Endodermal cell (in vitro differentiated cells): ENCODE measurements around the gene MYBBP1A. TPM values are rescaled to one million over a fixed set of nuclear protein-coding genes. Genes with fewer than 3 reads are reported as not detected.

Experiments used
- DNase-seq: peaks from one replicate; pipeline ENCODE4 v3.0.0-alpha.2; 2017
- H3K27ac ChIP-seq: 2 replicates; pipeline ENCODE4 v1.5.1; 2013; ENCODE audit warnings: mild to moderate bottlenecking, low read depth, low read length, moderate library complexity
- H3K27me3 ChIP-seq: 2 replicates; pipeline ENCODE4 v1.6.1; 2013; ENCODE audit warnings: mild to moderate bottlenecking, low read length, moderate library complexity; ENCODE audit not compliant: insufficient read depth, control insufficient read depth, poor library complexity, severe bottlenecking
- H3K36me3 ChIP-seq: 2 replicates; pipeline ENCODE4 v1.7.0; 2013; ENCODE audit warnings: mild to moderate bottlenecking, low read length, moderate library complexity; ENCODE audit not compliant: control insufficient read depth, insufficient read depth
- H3K4me1 ChIP-seq: one replicate; pipeline ENCODE4 v1.7.0; 2013; ENCODE audit warnings: low read length; ENCODE audit not compliant: control insufficient read depth, insufficient read depth
- H3K4me3 ChIP-seq: 2 replicates; pipeline ENCODE4 v1.5.1; 2013; ENCODE audit warnings: mild to moderate bottlenecking, low read length, moderate library complexity
- H3K9ac ChIP-seq: 2 replicates; pipeline ENCODE4 v1.6.1; 2013; ENCODE audit warnings: mild to moderate bottlenecking, low read length, moderate library complexity; ENCODE audit not compliant: poor library complexity, severe bottlenecking; ENCODE audit errors: extremely low read depth
- H3K9me3 ChIP-seq: 2 replicates; pipeline ENCODE4 v1.6.1; 2013; ENCODE audit warnings: mild to moderate bottlenecking, low read length, moderate library complexity; ENCODE audit not compliant: control insufficient read depth
- H3K27ac Mint-ChIP-seq: 2 replicates; pipeline ENCODE4 v1.8.0; 2020; ENCODE audit warnings: mixed read lengths
- H3K27me3 Mint-ChIP-seq: 2 replicates; pipeline ENCODE4 v1.8.0; 2021; ENCODE audit warnings: mild to moderate bottlenecking, mixed read lengths; ENCODE audit not compliant: insufficient read depth
- H3K36me3 Mint-ChIP-seq: 2 replicates; pipeline ENCODE4 v1.8.0; 2020; ENCODE audit warnings: low read depth, mixed read lengths
- H3K4me1 Mint-ChIP-seq: 2 replicates; pipeline ENCODE4 v1.8.0; 2020; ENCODE audit warnings: mixed read lengths
- H3K4me3 Mint-ChIP-seq: 2 replicates; pipeline ENCODE4 v1.8.0; 2020; ENCODE audit warnings: mild to moderate bottlenecking, moderate library complexity, mixed read lengths
- H3K9me3 Mint-ChIP-seq: 2 replicates; pipeline ENCODE4 v1.8.0; 2020; ENCODE audit warnings: mild to moderate bottlenecking, mixed read lengths
- WGBS, 2 experiments: methylation state at CpG; one replicate each; pipeline versions ENCODE4 v1.1.5 to v1.1.7; 2013; ENCODE audit warnings: missing lambda C conversion rate in 2 of 2, mixed read lengths in 1 of 2; ENCODE audit not compliant: insufficient coverage in 1 of 2, insufficient read length in 1 of 2; 5-methylcytosine and 5-hydroxymethylcytosine counted together
- total RNA-seq, 2 donors: library from RNA; stranded (reverse); fragmentation: NEBNext Ultra II Directional in 1 of 2; extraction: Animal tissue kit (Norgen Biotek cat#: 25700) in 1 of 2; gene quantifications; 2 replicates in 1 of 2; 3 replicates in 1 of 2; pipeline ENCODE4 v1.2.1, GENCODE V29; 2021
- TF ChIP-seq, protein P1 (sequence below): fragments of 200-600 bp; sonication (generic); conservative IDR thresholded peaks from 2 replicates; pipeline ENCODE4 v1.5.0; 2021; ENCODE audit warnings: antibody characterized with exemption, mild to moderate bottlenecking

Gene MYBBP1A
- total RNA-seq, 2 donors from 2014 or later, result 55.6 to 70.9 TPM

- Mint-ChIP-seq H3K4me3 (no peak overlapping the region), H3K36me3 (no peaks in the 10 kb centered on the region), H3K27me3 (no peaks in the 10 kb centered on the region), H3K4me1 (no peaks in the 10 kb centered on the region), H3K9me3 (no peaks in the 10 kb centered on the region), H3K27ac (no peak overlapping the region)
- no peaks in the 10 kb centered on the region for H3K4me1 ChIP-seq
- no peaks in the 10 kb centered on the region for H3K9me3 ChIP-seq
- H3K27me3 ChIP-seq, result no peaks in the 10 kb centered on the region
- no peak for DNase-seq
- no peak overlapping the region for H3K4me3 ChIP-seq
- H3K36me3 ChIP-seq, result no peaks in the 10 kb centered on the region
- H3K9ac ChIP-seq, result no peak overlapping the region
- 90 to 93% methylated on average over 3 to 9 of the region's 9 CpGs for WGBS, 2 experiments
- H3K27ac ChIP-seq, result no peak overlapping the region
- TF ChIP-seq, protein P1, sequence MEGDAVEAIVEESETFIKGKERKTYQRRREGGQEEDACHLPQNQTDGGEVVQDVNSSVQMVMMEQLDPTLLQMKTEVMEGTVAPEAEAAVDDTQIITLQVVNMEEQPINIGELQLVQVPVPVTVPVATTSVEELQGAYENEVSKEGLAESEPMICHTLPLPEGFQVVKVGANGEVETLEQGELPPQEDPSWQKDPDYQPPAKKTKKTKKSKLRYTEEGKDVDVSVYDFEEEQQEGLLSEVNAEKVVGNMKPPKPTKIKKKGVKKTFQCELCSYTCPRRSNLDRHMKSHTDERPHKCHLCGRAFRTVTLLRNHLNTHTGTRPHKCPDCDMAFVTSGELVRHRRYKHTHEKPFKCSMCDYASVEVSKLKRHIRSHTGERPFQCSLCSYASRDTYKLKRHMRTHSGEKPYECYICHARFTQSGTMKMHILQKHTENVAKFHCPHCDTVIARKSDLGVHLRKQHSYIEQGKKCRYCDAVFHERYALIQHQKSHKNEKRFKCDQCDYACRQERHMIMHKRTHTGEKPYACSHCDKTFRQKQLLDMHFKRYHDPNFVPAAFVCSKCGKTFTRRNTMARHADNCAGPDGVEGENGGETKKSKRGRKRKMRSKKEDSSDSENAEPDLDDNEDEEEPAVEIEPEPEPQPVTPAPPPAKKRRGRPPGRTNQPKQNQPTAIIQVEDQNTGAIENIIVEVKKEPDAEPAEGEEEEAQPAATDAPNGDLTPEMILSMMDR, result no peak
Measured at GRCh38 chr17:4490109-4490591, 65.0 kb downstream of the MYBBP1A start.

DNA sequence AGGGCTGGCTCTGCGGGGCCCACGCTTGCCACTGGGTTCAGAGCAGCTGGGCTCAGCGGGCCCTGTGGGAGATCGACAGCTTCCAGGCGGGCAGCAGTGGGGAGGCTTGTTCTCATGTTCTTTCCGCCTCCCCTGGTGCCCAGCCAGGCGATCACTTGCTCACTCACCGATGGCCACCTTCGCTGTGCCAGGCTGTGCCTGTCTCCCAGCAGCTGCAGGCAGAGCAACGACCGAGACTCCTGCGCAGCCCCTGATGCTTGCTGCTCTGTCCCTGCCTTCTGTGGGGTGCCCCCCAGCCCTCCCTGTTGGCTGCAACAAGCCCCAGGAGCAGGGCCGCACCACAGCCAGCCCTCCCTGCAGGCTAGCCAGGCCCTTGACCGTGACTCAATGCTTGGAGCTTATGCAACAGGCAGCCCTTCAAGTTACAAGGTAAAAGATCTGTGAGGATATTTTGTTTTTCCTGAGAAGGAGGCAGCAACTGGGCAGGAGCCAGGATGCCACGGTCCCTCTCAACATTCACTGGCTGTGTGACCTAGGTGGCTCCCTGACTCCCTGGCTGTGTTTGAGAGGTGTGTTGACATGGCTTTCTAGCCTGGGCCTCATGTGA is 66.1 kb downstream of the MYBBP1A start:
- TF ChIP-seq, protein P1, result no peak
- Mint-ChIP-seq H3K27ac (no peak overlapping the region), H3K36me3 (no peaks in the 10 kb centered on the region), H3K4me1 (no peaks in the 10 kb centered on the region), H3K27me3 (no peaks in the 10 kb centered on the region), H3K9me3 (no peaks in the 10 kb centered on the region), H3K4me3 (no peak overlapping the region)
- no peaks in the 10 kb centered on the region for H3K36me3 ChIP-seq
- no peak overlapping the region for H3K4me3 ChIP-seq
- no peaks in the 10 kb centered on the region for H3K4me1 ChIP-seq
- H3K9ac ChIP-seq, result no peak overlapping the region
- no peaks in the 10 kb centered on the region for H3K27me3 ChIP-seq
- no peaks in the 10 kb centered on the region for H3K9me3 ChIP-seq
- WGBS, 2 experiments, result 93 to 97% methylated on average over 11 to 15 of the region's 15 CpGs
- no peak overlapping the region for H3K27ac ChIP-seq
- no peak for DNase-seq

Other genes starting within 250 kb of the MYBBP1A start
- gene UBE2G1, start 188.7 kb downstream of the MYBBP1A start, total RNA-seq, result 100 to 1,000 TPM in 1 of 2 donors, 10 to 100 TPM in 1; 85.5 to 104 TPM
- gene SPNS3, start 121.4 kb downstream of the MYBBP1A start, total RNA-seq, result not detected
- under 1 TPM in 1 of 2 donors, not detected in 1; 0.09 TPM for gene SPNS2, start 56.5 kb downstream of the MYBBP1A start, total RNA-seq
- gene GGT6, start 5.2 kb upstream of the MYBBP1A start, total RNA-seq, result not detected
- gene SMTNL2, start 29.1 kb upstream of the MYBBP1A start, total RNA-seq, result under 1 TPM; 0.51 to 0.79 TPM
- gene ALOX15, start 86.3 kb upstream of the MYBBP1A start, total RNA-seq, result not detected
- 100 to 1,000 TPM; 108 to 123 TPM for gene PELP1, start 148.8 kb upstream of the MYBBP1A start, total RNA-seq
- gene ARRB2, start 155.2 kb upstream of the MYBBP1A start, total RNA-seq, result 10 to 100 TPM; 45.3 to 51.8 TPM
- 10 to 100 TPM; 17.7 to 20.2 TPM for gene MED11, start 176.0 kb upstream of the MYBBP1A start, total RNA-seq
- not detected for gene ZMYND15, start 184.4 kb upstream of the MYBBP1A start, total RNA-seq
- under 1 TPM; 0.60 to 0.73 TPM for gene CXCL16, start 184.5 kb upstream of the MYBBP1A start, total RNA-seq
- gene TM4SF5, start 216.5 kb upstream of the MYBBP1A start, total RNA-seq, result not detected
- gene VMO1, start 231.0 kb upstream of the MYBBP1A start, total RNA-seq, result 1 to 10 TPM in 1 of 2 donors, under 1 TPM in 1; 0.75 to 1.0 TPM
- 1 to 10 TPM in 1 of 2 donors, under 1 TPM in 1; 0.88 to 1.6 TPM for gene GLTPD2, start 233.6 kb upstream of the MYBBP1A start, total RNA-seq
- 100 to 1,000 TPM; 211 to 216 TPM for gene PSMB6, start 240.8 kb upstream of the MYBBP1A start, total RNA-seq